ENCODE results near the gene ELK1. TPM values are rescaled to one million over a fixed set of nuclear protein-coding genes. Genes with fewer than 3 reads are reported as not detected.

The ELK1 gene
- total RNA-seq, 4 donors from 2014 or later: 11.6 to 27.5 (median 18.6) TPM

- WGBS, 2 donors (ENCODE audit: low coverage in 1 of 2): 85 to 92% methylated on average over 2 to 5 of the region's 5 CpGs
- in situ Hi-C loops (cut with MboI; ENCODE audit: low pct_ligation_motif_present in 1 of 4, low pct_unique_long_range_greater_than_20kb in 1 of 4, low sequenced_read_pairs in 3 of 4) (no loop called here), intact Hi-C loops (cut with DNase I; ENCODE audit: low total_unique reads) (no loop called here)
- H3K27ac ChIP-seq: no peak overlapping the region
- no peak overlapping the region for H3K4me3 ChIP-seq
- no peaks in the 10 kb centered on the region for H3K4me1 ChIP-seq
- H3K9me3 ChIP-seq: no peaks in the 10 kb centered on the region
- TF ChIP-seq POLR2AphosphoS5 (IDR thresholded peaks at IDR 0.05): no peak
- TF ChIP-seq CTCF (IDR thresholded peaks at IDR 0.05): no peak
- no peak for TF ChIP-seq POLR2A (IDR thresholded peaks at IDR 0.05)
- no peak for TF ChIP-seq EP300 (IDR thresholded peaks at IDR 0.05; ENCODE audit: low read depth)
- no peaks in the 10 kb centered on the region for H3K36me3 ChIP-seq
- H3K27me3 ChIP-seq: no peaks in the 10 kb centered on the region
- no peak for DNase-seq
These were observed 14.4 kb upstream of the ELK1 start for GRCh38 chrX:47664737-47665136.

GRCh38 chrX:47662144-47662657, 11.8 kb upstream of the ELK1 start:
- Histone ChIP-seq H3K27me3 (no peaks in the 10 kb centered on the region), H3K9me3 (no peaks in the 10 kb centered on the region), H3K4me1 (peaks cover 0 to 3% (median 0%) of the 10 kb centered on the region in 4 donors), H3K27ac (no peak overlapping the region), H3K4me3 (no peak overlapping the region), H3K36me3 (no peaks in the 10 kb centered on the region)
- intact Hi-C loops (cut with DNase I; ENCODE audit: low total_unique reads) (no loop called here), in situ Hi-C loops (cut with MboI; ENCODE audit: low pct_ligation_motif_present in 1 of 4, low pct_unique_long_range_greater_than_20kb in 1 of 4, low sequenced_read_pairs in 3 of 4) (no loop called here)
- no peak for DNase-seq
- TF ChIP-seq POLR2AphosphoS5 (IDR thresholded peaks at IDR 0.05) (no peak), EP300 (IDR thresholded peaks at IDR 0.05; ENCODE audit: low read depth) (no peak), POLR2A (IDR thresholded peaks at IDR 0.05) (no peak), CTCF (IDR thresholded peaks at IDR 0.05) (no peak)
- WGBS, 2 donors (ENCODE audit: low coverage in 1 of 2): 50% methylated on average over 1 of the region's 1 CpG; no CpG with 5 or more reads in 1 of the 2 donors

GRCh38 chrX:47661539-47661938, 11.2 kb upstream of the ELK1 start:
- intact Hi-C loops (cut with DNase I; ENCODE audit: low total_unique reads): no loop called here
- in situ Hi-C loops (cut with MboI; ENCODE audit: low pct_ligation_motif_present in 1 of 4, low pct_unique_long_range_greater_than_20kb in 1 of 4, low sequenced_read_pairs in 3 of 4): no loop called here
- Histone ChIP-seq H3K27ac (no peak overlapping the region), H3K4me3 (no peak overlapping the region), H3K36me3 (no peaks in the 10 kb centered on the region), H3K4me1 (peaks cover 0 to 3% (median 0%) of the 10 kb centered on the region in 4 donors), H3K9me3 (no peaks in the 10 kb centered on the region), H3K27me3 (no peaks in the 10 kb centered on the region)
- DNase-seq: no peak
- TF ChIP-seq POLR2A (IDR thresholded peaks at IDR 0.05) (no peak), EP300 (IDR thresholded peaks at IDR 0.05; ENCODE audit: low read depth) (no peak), POLR2AphosphoS5 (IDR thresholded peaks at IDR 0.05) (no peak), CTCF (IDR thresholded peaks at IDR 0.05) (no peak)
- 85 to 93% methylated on average over 3 to 7 of the region's 7 CpGs for WGBS, 2 donors (ENCODE audit: low coverage in 1 of 2)

- H3K4me1 ChIP-seq: peaks cover 0 to 3% (median 0%) of the 10 kb centered on the region in 4 donors
- peak overlapping the region; percentile 89 to 99 (median 98) for H3K27ac ChIP-seq
- intact Hi-C loops (cut with DNase I; ENCODE audit: low total_unique reads) (no loop called here), in situ Hi-C loops (cut with MboI; ENCODE audit: low pct_ligation_motif_present in 1 of 4, low pct_unique_long_range_greater_than_20kb in 1 of 4, low sequenced_read_pairs in 3 of 4) (no loop called here)
- TF ChIP-seq EP300 (IDR thresholded peaks at IDR 0.05; ENCODE audit: low read depth) (no peak), POLR2AphosphoS5 (IDR thresholded peaks at IDR 0.05) (no peak), CTCF (IDR thresholded peaks at IDR 0.05) (no peak), POLR2A (IDR thresholded peaks at IDR 0.05) (no peak)
- H3K27me3 ChIP-seq: no peaks in the 10 kb centered on the region
- DNase-seq: no peak
- peak overlapping the region in 3 of 4 donors; percentile 45 to 68 (median 65) for H3K4me3 ChIP-seq
- H3K36me3 ChIP-seq: no peaks in the 10 kb centered on the region
- H3K9me3 ChIP-seq: no peaks in the 10 kb centered on the region
- WGBS, 2 donors (ENCODE audit: low coverage in 1 of 2): 13 to 47% methylated on average over 3 to 8 of the region's 8 CpGs
These were observed 9.0 kb upstream of the ELK1 start for GRCh38 chrX:47659421-47659726.
